GM19238 (cell line): ENCODE measurements around the gene FUT3.

Experiments used
- DNase-seq: peaks from one replicate; pipeline ENCODE4 v3.0.0; 2011; ENCODE audit warnings: low spot score; ENCODE audit not compliant: insufficient read length

The FUT3 gene

GRCh38 chr19:5825178-5825577 lies 26.1 kb downstream of the FUT3 start:
- DNase-seq: no peak

- no peak for DNase-seq
Observed at GRCh38 chr19:5824751-5825150, 26.5 kb downstream of the FUT3 start.

- no peak for DNase-seq
Observed at GRCh38 chr19:5823579-5824281, 27.5 kb downstream of the FUT3 start.

GRCh38 chr19:5822181-5822844 lies 28.9 kb downstream of the FUT3 start:
- DNase-seq: no peak

GRCh38 chr19:5821521-5822180 lies 29.6 kb downstream of the FUT3 start:
- no peak for DNase-seq

- DNase-seq: no peak
Observed at GRCh38 chr19:5820785-5821184, 30.5 kb downstream of the FUT3 start.

GRCh38 chr19:5818594-5818993 lies 32.7 kb downstream of the FUT3 start:
- DNase-seq: no peak

- DNase-seq: no peak
Observed at GRCh38 chr19:5817218-5817617, 34.0 kb downstream of the FUT3 start.

GRCh38 chr19:5814852-5815246 lies 36.4 kb downstream of the FUT3 start:
- DNase-seq: no peak

GRCh38 chr19:5814123-5814851 lies 37.0 kb downstream of the FUT3 start:
- DNase-seq: no peak

GRCh38 chr19:5811117-5811516 lies 40.1 kb downstream of the FUT3 start:
- DNase-seq: no peak

GRCh38 chr19:5809469-5809868 lies 41.8 kb downstream of the FUT3 start:
- DNase-seq: no peak

- no peak for DNase-seq
Observed at GRCh38 chr19:5809053-5809452, 42.2 kb downstream of the FUT3 start.

GRCh38 chr19:5808120-5808816 lies 43.0 kb downstream of the FUT3 start:
- DNase-seq: no peak

GRCh38 chr19:5806905-5807304 lies 44.3 kb downstream of the FUT3 start:
- DNase-seq: no peak

GRCh38 chr19:5806133-5806489 lies 45.1 kb downstream of the FUT3 start:
- no peak for DNase-seq

- DNase-seq: no peak
Observed at GRCh38 chr19:5805462-5806132, 45.7 kb downstream of the FUT3 start.

- peak; percentile 68 for DNase-seq
Observed at GRCh38 chr19:5804516-5805461, 46.5 kb downstream of the FUT3 start, which contains the start of gene NRTN. Gene NRTN, plus strand, starts transcription at chr19:5805067. Its CDS starts 19,099 bp downstream, at chr19:5824166.

GRCh38 chr19:5803752-5804515 lies 47.3 kb downstream of the FUT3 start:
- peak; percentile 97 for DNase-seq
